AG04450 (cell line): ENCODE measurements around the gene TSPAN3. TPM values are rescaled to one million over a fixed set of nuclear protein-coding genes. Genes with fewer than 3 reads are reported as not detected.

Experiments
- CTCF ChIA-PET: fragments of 300-600, 350-600 bp; formaldehyde crosslinking; extraction: SDS; loops from one replicate; lab custom pipeline; 2022; ENCODE audit warnings: antibody characterized with exemption, inconsistent platforms; lab: Charles Lee
- POLR2A ChIA-PET: fragments of 350-600 bp; formaldehyde crosslinking; extraction: SDS; loops from one replicate; lab custom pipeline; 2021; ENCODE audit warnings: antibody characterized with exemption, inconsistent platforms; lab: Yijun Ruan, JAX
- DNase-seq: peaks from one replicate; pipeline ENCODE4 v3.0.0-alpha.2; 2011; ENCODE audit warnings: low read depth, low spot score
- H3K27ac ChIP-seq: one replicate; pipeline ENCODE4 v1.5.1; 2012; ENCODE audit warnings: low read depth, low read length, control low read depth
- H3K27me3 ChIP-seq: one replicate; pipeline ENCODE4 v1.6.0; 2012; ENCODE audit warnings: low read length; ENCODE audit not compliant: control insufficient read depth, insufficient read depth
- H3K4me3 ChIP-seq: 2 replicates; pipeline ENCODE4 v1.5.1; 2011; ENCODE audit warnings: mild to moderate bottlenecking, low read depth, low read length, control low read depth
- H3K9me3 ChIP-seq: 2 replicates; pipeline ENCODE4 v1.5.1; 2012; ENCODE audit warnings: low read length; ENCODE audit not compliant: control insufficient read depth, insufficient read depth
- polyA plus RNA-seq: library from polyadenylated mRNA; depleted of rRNA; stranded (reverse); fragments of >200 nt; gene quantifications from 2 replicates; pipeline ENCODE4 v1.2.3, GENCODE V29; 2011
- TF ChIP-seq, protein P1 (sequence below): IDR thresholded peaks from 2 replicates; pipeline ENCODE4 v1.5.1; 2011; ENCODE audit warnings: low read depth, low read length, control low read depth, inconsistent platforms

The TSPAN3 gene
- polyA plus RNA-seq, 1 experiment, result 410 TPM

DNA sequence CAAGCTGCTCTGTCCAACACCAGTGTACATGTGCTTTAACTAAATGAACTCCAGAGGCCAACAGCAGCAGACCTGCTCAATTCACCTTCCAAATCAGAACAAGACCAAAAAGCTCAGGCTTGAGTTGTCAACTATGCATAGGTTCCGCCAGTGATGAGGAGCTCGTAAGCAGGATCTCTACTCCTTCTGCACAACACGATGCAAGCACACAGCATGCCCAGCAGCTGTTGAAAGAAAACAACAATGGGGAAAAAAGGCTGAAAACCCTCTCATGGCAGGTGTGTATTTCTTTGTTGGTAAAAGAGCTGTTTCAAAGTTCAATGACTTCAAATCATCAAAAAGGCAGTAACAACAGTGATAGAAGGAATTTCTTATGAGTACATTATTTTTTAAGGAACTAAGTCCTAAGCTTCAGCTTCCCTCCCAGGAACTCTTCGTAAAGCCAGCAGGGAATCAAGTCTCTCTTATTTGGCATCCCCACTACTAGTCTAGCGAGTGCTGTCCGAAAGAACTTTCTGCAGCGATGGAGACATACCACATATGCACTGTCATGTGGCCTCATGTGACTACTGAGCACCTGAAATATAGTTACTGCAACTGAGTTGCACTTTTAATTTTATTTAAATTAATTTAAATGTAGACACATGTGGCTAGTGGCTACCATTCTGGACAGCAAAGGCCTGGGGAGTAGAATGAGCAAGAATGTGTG lies 24.1 kb downstream of the TSPAN3 start:
- TF ChIP-seq, protein P1, sequence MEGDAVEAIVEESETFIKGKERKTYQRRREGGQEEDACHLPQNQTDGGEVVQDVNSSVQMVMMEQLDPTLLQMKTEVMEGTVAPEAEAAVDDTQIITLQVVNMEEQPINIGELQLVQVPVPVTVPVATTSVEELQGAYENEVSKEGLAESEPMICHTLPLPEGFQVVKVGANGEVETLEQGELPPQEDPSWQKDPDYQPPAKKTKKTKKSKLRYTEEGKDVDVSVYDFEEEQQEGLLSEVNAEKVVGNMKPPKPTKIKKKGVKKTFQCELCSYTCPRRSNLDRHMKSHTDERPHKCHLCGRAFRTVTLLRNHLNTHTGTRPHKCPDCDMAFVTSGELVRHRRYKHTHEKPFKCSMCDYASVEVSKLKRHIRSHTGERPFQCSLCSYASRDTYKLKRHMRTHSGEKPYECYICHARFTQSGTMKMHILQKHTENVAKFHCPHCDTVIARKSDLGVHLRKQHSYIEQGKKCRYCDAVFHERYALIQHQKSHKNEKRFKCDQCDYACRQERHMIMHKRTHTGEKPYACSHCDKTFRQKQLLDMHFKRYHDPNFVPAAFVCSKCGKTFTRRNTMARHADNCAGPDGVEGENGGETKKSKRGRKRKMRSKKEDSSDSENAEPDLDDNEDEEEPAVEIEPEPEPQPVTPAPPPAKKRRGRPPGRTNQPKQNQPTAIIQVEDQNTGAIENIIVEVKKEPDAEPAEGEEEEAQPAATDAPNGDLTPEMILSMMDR, result no peak
- Histone ChIP-seq H3K27ac (no peak overlapping the region), H3K9me3 (no peaks in the 10 kb centered on the region), H3K4me3 (no peak overlapping the region), H3K27me3 (no peaks in the 10 kb centered on the region)
- ChIA-PET POLR2A (no interaction called here), CTCF (interaction anchor here (0.7 kb wide), 1 partner anchor 22 kb away, joined by 3 read pairs; no protein-coding TSS in a partner anchor)
- DNase-seq, result no peak

DNA sequence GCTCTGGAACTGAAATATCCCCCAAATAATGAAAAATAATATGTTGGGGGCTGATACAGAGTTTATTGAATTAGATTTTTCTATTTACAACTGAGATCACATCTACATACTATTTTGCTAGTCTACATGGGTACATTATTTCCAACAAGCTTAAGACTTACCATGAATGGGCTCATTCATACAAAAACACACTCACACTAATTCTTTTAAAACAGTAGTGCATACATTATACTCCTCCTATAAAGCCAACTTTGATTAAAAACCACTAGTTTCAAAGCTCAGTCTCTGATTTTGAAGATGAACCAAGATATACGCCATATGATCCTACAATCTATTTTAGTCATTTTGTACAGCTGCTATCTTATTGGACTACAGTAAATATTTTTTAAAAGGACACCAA lies 24.9 kb downstream of the TSPAN3 start:
- ChIA-PET POLR2A (no interaction called here), CTCF (interaction anchor here (0.7 to 1.9 kb wide), 3 partner anchors 10 to 21 kb away, joined by 3 to 5 read pairs (median 3); no protein-coding TSS in a partner anchor)

DNA sequence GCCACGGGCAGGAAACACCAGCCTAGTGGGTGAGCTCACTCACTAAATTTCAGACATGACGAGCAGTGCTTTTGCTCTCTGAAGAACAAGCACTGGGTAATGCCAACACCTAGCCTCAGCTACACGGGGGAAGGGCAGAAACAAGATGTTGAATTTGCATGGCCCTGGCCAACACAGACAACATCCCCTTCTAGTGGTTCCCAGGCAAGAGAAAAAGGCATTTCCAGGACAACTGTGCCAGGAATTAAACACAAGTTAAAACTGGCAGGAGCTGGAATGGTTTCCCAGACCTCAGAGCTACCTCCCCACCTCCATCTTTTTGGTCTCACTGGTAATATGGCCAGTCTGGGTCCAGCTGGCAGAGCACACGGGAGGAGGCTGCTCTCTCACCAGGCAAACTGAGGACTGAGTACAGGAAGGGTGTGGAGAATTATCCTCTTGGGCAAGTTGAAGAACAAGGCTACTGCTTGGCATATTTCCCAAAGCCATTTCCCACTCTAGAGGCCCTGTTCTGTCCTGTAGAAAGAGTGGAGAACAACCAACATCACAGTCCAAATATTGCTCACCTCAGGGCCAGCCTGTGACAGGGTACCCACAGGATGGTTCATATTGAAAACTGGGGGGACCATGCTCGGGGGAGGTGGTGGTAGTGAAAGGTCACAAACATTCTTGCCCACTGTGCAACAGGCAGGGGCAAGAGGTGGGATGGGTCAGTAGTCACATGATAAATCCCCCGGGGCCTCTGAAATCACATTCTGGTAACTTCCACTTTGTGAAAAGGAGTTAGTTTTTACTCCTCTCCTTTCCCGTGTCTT lies 26.5 kb downstream of the TSPAN3 start:
- ChIA-PET POLR2A (no interaction called here), CTCF (interaction anchor here (1.9 kb wide), 1 partner anchor 10 kb away, joined by 5 read pairs; no protein-coding TSS in a partner anchor)
- Histone ChIP-seq H3K27me3 (no peaks in the 10 kb centered on the region), H3K27ac (no peak overlapping the region), H3K9me3 (no peaks in the 10 kb centered on the region), H3K4me3 (no peak overlapping the region)
- TF ChIP-seq, protein P1, result no peak
- DNase-seq, result no peak

More for the DNA sequence above, 24.9 kb downstream of the TSPAN3 start:
- TF ChIP-seq, protein P1, result no peak
- no peaks in the 10 kb centered on the region for H3K9me3 ChIP-seq
- H3K27me3 ChIP-seq, result no peaks in the 10 kb centered on the region
- DNase-seq, result no peak
- no peak overlapping the region for H3K27ac ChIP-seq
- no peak overlapping the region for H3K4me3 ChIP-seq

DNA sequence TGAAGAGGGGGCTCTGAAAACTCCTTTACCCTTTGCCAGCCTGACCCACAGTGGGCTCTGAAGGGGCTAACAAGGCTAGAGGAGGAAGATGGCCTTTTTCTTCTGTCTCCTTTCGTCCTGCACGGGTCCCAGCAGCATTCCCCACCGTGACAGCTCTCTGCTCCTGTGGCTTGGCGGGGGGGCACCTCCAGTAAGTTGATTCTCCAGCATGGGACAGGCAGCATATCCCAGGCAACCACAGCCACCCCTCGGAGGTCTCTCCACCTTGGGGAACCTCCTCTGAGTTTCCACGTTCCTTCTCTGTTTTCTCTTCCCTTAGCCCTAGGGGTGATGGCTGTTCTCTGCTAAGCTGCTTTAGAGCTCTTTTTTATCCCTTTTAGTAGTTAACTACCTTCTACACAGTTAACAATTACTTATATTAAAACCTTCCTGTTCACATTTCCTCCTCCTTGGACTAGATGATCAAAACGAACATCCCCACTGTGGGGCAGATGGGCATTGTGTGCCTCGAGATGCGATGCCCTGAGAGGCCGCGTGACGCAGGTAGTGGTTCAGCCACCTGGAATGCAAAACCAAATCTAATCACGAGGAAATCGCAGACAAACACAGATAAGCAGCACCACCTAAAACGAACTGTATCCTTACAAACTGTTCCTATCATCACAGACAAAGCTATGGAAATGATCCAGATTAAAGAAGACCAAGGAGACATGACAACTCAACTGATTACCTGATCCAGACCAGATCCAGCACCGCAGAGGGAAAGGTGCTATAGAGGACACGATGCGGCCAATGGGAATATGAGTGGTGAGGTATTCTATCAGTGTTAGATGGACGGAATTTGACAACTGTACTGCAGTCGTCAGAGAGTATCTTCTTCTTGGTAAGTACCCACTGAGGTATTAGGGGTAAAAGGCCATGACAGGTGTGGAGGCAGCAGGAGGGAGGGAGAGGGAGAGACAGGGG lies 27.7 kb downstream of the TSPAN3 start:
- CTCF ChIA-PET, result no interaction called here

More for the DNA sequence above, 27.7 kb downstream of the TSPAN3 start:
- no peak for DNase-seq
- no peaks in the 10 kb centered on the region for H3K9me3 ChIP-seq
- TF ChIP-seq, protein P1, result no peak
- POLR2A ChIA-PET, result no interaction called here
- no peak overlapping the region for H3K4me3 ChIP-seq
- no peak overlapping the region for H3K27ac ChIP-seq
- no peaks in the 10 kb centered on the region for H3K27me3 ChIP-seq
